ENCODE data around the gene KRT16.

DNA sequence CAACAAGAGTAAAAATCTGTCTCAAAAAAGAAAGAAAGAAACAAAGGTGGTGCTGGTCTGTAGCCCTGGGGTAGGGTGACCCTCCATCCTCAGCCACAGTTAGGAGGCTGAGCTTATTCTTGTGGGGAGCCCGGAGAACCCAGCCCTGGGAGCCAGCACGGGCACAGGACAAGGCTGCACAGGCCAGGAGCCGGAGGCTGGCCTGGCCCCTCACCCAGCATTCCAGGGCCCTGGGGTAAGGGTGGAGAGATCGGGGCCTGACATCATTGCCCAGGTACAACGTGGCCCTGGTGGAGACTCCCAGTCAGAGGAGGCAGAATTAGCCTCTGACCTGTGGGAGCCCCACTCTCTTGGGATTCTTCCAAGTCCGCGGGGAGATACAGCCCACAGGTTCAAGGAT, 22.1 kb upstream of the KRT16 start:
- TF ChIP-seq POLR2A (IDR thresholded peaks at IDR 0.05) = no peak
- TF ChIP-seq, protein P1, sequence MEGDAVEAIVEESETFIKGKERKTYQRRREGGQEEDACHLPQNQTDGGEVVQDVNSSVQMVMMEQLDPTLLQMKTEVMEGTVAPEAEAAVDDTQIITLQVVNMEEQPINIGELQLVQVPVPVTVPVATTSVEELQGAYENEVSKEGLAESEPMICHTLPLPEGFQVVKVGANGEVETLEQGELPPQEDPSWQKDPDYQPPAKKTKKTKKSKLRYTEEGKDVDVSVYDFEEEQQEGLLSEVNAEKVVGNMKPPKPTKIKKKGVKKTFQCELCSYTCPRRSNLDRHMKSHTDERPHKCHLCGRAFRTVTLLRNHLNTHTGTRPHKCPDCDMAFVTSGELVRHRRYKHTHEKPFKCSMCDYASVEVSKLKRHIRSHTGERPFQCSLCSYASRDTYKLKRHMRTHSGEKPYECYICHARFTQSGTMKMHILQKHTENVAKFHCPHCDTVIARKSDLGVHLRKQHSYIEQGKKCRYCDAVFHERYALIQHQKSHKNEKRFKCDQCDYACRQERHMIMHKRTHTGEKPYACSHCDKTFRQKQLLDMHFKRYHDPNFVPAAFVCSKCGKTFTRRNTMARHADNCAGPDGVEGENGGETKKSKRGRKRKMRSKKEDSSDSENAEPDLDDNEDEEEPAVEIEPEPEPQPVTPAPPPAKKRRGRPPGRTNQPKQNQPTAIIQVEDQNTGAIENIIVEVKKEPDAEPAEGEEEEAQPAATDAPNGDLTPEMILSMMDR (IDR thresholded peaks at IDR 0.05) = no peak
